KMS-11 (cell line): ENCODE data around the gene GRID1.

Experiments used
- H2AFZ ChIP-seq: fragments of 200-600 bp; sonication (generic); 2 replicates; pipeline ENCODE4 v1.6.1; 2016; ENCODE audit warnings: antibody characterized with exemption, mixed run types, low read depth
- H3K27ac ChIP-seq: fragments of 200-600 bp; sonication (generic); 2 replicates; pipeline ENCODE4 v1.6.1; 2016; ENCODE audit warnings: mild to moderate bottlenecking, mixed run types
- H3K27me3 ChIP-seq: fragments of 200-600 bp; sonication (generic); 2 replicates; pipeline ENCODE4 v1.6.1; 2017; ENCODE audit warnings: mild to moderate bottlenecking, low read depth, mixed run types, moderate library complexity; ENCODE audit not compliant: insufficient read depth
- H3K36me3 ChIP-seq: fragments of 200-600 bp; sonication (generic); 2 replicates; pipeline ENCODE4 v1.6.1; 2017; ENCODE audit warnings: mild to moderate bottlenecking, mixed run types; ENCODE audit not compliant: insufficient read depth
- H3K4me1 ChIP-seq: fragments of 200-600 bp; sonication (generic); 2 replicates; pipeline ENCODE4 v1.6.1; 2016; ENCODE audit warnings: mild to moderate bottlenecking, low read depth, mixed run types; ENCODE audit not compliant: poor library complexity, severe bottlenecking
- H3K4me2 ChIP-seq: fragments of 200-600 bp; sonication (generic); 2 replicates; pipeline ENCODE4 v1.7.0; 2016; ENCODE audit warnings: mild to moderate bottlenecking, mixed run types
- H3K4me3 ChIP-seq: fragments of 200-600 bp; sonication (generic); IDR thresholded peaks from 2 replicates; pipeline ENCODE4 v1.6.1; 2017; ENCODE audit warnings: low read depth, low read length, mixed read lengths; ENCODE audit not compliant: insufficient read depth
- H3K79me2 ChIP-seq: fragments of 200-600 bp; sonication (generic); 2 replicates; pipeline ENCODE4 v1.6.1; 2016; ENCODE audit warnings: low read depth, mixed run types; ENCODE audit not compliant: insufficient read depth
- H3K9ac ChIP-seq: fragments of 200-600 bp; sonication (generic); 2 replicates; pipeline ENCODE4 v1.6.1; 2016; ENCODE audit warnings: mild to moderate bottlenecking, mixed run types
- H4K20me1 ChIP-seq: fragments of 200-600 bp; sonication (generic); 2 replicates; pipeline ENCODE4 v1.6.1; 2016; ENCODE audit warnings: mild to moderate bottlenecking, mixed run types; ENCODE audit not compliant: insufficient read depth
- CTCF ChIP-seq: fragments of 200-600 bp; sonication (generic); conservative IDR thresholded peaks from 2 replicates; pipeline ENCODE4 v1.6.1; 2017; ENCODE audit warnings: low read depth, mild to moderate bottlenecking, antibody characterized with exemption, low read length, moderate library complexity, mixed read lengths

Gene GRID1

GRCh38 chr10:86293396-86293791, 73.2 kb downstream of the GRID1 start:
- H4K20me1 ChIP-seq, result no peaks in the 10 kb centered on the region
- H3K4me3 ChIP-seq, result no peak overlapping the region
- H3K9ac ChIP-seq, result no peak overlapping the region
- H3K27ac ChIP-seq, result no peak overlapping the region
- no peak overlapping the region for H2AFZ ChIP-seq
- no peaks in the 10 kb centered on the region for H3K36me3 ChIP-seq
- no peaks in the 10 kb centered on the region for H3K79me2 ChIP-seq
- no peak overlapping the region for H3K4me2 ChIP-seq
- no peak for TF ChIP-seq CTCF
- H3K27me3 ChIP-seq, result no peaks in the 10 kb centered on the region
- no peaks in the 10 kb centered on the region for H3K4me1 ChIP-seq

- Histone ChIP-seq H3K9ac (no peak overlapping the region), H3K79me2 (no peaks in the 10 kb centered on the region), H3K4me2 (no peak overlapping the region), H2AFZ (no peak overlapping the region), H3K36me3 (no peaks in the 10 kb centered on the region), H3K27me3 (no peaks in the 10 kb centered on the region), H3K27ac (no peak overlapping the region), H3K4me1 (no peaks in the 10 kb centered on the region), H4K20me1 (no peaks in the 10 kb centered on the region), H3K4me3 (no peak overlapping the region)
- no peak for TF ChIP-seq CTCF
Measured at GRCh38 chr10:86292462-86293395, 73.9 kb downstream of the GRID1 start.

GRCh38 chr10:86291616-86292340, 74.8 kb downstream of the GRID1 start:
- Histone ChIP-seq H2AFZ (no peak overlapping the region), H4K20me1 (no peaks in the 10 kb centered on the region)

More at GRCh38 chr10:86291616-86292340, 74.8 kb downstream of the GRID1 start:
- H3K4me3 ChIP-seq, result no peak overlapping the region
- TF ChIP-seq CTCF, result no peak
- no peaks in the 10 kb centered on the region for H3K79me2 ChIP-seq
- H3K9ac ChIP-seq, result no peak overlapping the region
- H3K36me3 ChIP-seq, result no peaks in the 10 kb centered on the region
- no peaks in the 10 kb centered on the region for H3K4me1 ChIP-seq
- H3K27me3 ChIP-seq, result no peaks in the 10 kb centered on the region
- no peak overlapping the region for H3K4me2 ChIP-seq
- H3K27ac ChIP-seq, result no peak overlapping the region
